HUES64 (cell line): ENCODE measurements around the gene SND1.

ENCODE experiments used
- H3K27ac ChIP-seq: 2 replicates; pipeline ENCODE4 v1.7.0; 2013; ENCODE audit warnings: low read depth, low read length, inconsistent platforms
- H3K27me3 ChIP-seq: 2 replicates; pipeline ENCODE4 v1.6.1; 2013; ENCODE audit warnings: mild to moderate bottlenecking, low read length; ENCODE audit not compliant: insufficient read depth
- H3K36me3 ChIP-seq: 2 replicates; pipeline ENCODE4 v1.6.1; 2013; ENCODE audit warnings: mild to moderate bottlenecking, low read length; ENCODE audit not compliant: insufficient read depth
- H3K4me1 ChIP-seq: 2 replicates; pipeline ENCODE4 v1.6.1; 2013; ENCODE audit warnings: mild to moderate bottlenecking, low read length, moderate library complexity; ENCODE audit not compliant: insufficient read depth
- H3K4me3 ChIP-seq: 2 replicates; pipeline ENCODE4 v1.5.1; 2013; ENCODE audit warnings: mild to moderate bottlenecking, low read length, moderate library complexity
- H3K9ac ChIP-seq: 2 replicates; pipeline ENCODE4 v1.6.1; 2013; ENCODE audit warnings: mild to moderate bottlenecking, low read depth, low read length
- H3K9me3 ChIP-seq: 2 replicates; pipeline ENCODE4 v1.6.1; 2013; ENCODE audit warnings: low read depth, low read length; ENCODE audit not compliant: insufficient read depth
- WGBS: fragments of 150-250, 120-280 bp; methylation state at CpG from one replicate; pipeline ENCODE4 v1.1.7; 2013; ENCODE audit warnings: missing lambda C conversion rate; 5-methylcytosine and 5-hydroxymethylcytosine counted together

The SND1 gene

DNA sequence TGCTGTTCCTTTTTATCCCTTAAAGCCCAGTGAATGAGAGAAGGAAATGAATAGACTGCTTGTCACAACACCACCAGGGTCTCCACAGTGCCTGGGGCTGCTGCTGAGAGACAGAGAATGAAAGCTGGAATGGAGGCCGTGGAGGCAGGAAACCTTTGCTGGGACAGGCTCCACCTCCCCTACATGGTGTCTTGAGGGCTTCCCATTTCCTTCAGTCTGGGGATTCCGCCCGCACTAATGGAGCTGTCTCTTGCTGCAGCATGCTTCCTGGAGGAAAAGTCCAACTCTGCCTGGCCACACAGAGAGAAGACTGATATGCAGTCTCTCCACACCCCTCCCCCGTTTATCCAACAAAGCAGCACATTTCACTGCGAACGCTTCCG, 324.7 kb downstream of the SND1 start:
- WGBS: 90% methylated on average over 7 of the region's 7 CpGs
- no peak overlapping the region for H3K4me3 ChIP-seq
- H3K36me3 ChIP-seq: peaks cover 18% of the 10 kb centered on the region
- no peak overlapping the region for H3K9ac ChIP-seq
- no peak overlapping the region for H3K27ac ChIP-seq
- no peaks in the 10 kb centered on the region for H3K27me3 ChIP-seq
- H3K4me1 ChIP-seq: peaks cover 11% of the 10 kb centered on the region
- H3K9me3 ChIP-seq: peaks cover 18% of the 10 kb centered on the region

- H3K4me1 ChIP-seq: peaks cover 11% of the 10 kb centered on the region
- no peak overlapping the region for H3K4me3 ChIP-seq
- no peaks in the 10 kb centered on the region for H3K27me3 ChIP-seq
- peaks cover 18% of the 10 kb centered on the region for H3K9me3 ChIP-seq
- no peak overlapping the region for H3K9ac ChIP-seq
- H3K27ac ChIP-seq: no peak overlapping the region
- peaks cover 18% of the 10 kb centered on the region for H3K36me3 ChIP-seq
- WGBS: 96% methylated on average over 4 of the region's 4 CpGs
Measured at GRCh38 chr7:127978421-127978820, 326.4 kb downstream of the SND1 start.

GRCh38 chr7:127979113-127979727, 327.2 kb downstream of the SND1 start:
- H3K4me3 ChIP-seq: no peak overlapping the region
- WGBS: 94% methylated on average over 9 of the region's 9 CpGs
- H3K36me3 ChIP-seq: peaks cover 18% of the 10 kb centered on the region
- peaks cover 18% of the 10 kb centered on the region for H3K9me3 ChIP-seq
- peaks cover 11% of the 10 kb centered on the region for H3K4me1 ChIP-seq
- H3K27ac ChIP-seq: no peak overlapping the region
- no peaks in the 10 kb centered on the region for H3K27me3 ChIP-seq
- no peak overlapping the region for H3K9ac ChIP-seq

DNA sequence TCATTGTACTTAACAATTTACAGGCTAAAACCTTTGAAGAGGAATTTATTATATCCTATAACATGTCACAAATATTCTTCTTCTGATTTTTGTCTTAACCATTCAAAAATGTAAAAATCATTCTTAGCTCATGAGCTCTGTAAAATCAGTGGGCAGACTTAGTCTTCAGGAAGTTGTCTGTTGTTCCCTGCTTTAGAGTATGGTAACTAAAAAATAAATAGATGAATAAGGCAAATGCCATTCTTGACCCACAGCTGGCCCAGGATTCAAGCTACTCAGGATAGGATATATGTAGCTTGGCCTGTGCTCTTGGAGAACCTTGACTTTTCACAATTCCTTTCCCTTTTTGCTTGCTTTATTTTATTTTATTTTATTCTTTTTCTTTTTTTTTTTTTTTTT, 327.7 kb downstream of the SND1 start:
- Histone ChIP-seq H3K36me3 (peaks cover 18% of the 10 kb centered on the region), H3K4me1 (peaks cover 11% of the 10 kb centered on the region), H3K27ac (no peak overlapping the region), H3K9me3 (peaks cover 18% of the 10 kb centered on the region), H3K27me3 (no peaks in the 10 kb centered on the region), H3K9ac (no peak overlapping the region), H3K4me3 (no peak overlapping the region)

DNA sequence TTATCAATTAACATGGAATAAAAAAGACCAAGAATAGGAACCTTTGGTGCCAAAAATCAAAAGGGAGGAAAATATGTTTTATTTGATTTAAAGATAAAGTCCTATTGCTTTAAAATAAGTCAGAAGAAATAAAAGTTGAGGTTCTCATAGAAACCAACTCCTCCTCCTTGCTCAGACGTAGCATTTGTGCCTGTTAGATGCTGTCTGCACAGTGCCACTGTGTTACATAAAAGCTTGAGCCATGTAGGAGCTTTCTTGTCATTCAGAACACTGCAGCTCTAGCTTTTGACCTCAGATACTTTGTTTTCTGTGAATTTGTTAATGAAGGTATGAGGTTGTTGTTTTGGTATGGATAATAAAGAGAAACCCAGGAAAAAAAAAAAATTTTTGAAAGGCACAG, 328.9 kb downstream of the SND1 start:
- peaks cover 18% of the 10 kb centered on the region for H3K9me3 ChIP-seq
- H3K4me3 ChIP-seq: no peak overlapping the region
- H3K9ac ChIP-seq: no peak overlapping the region
- no peak overlapping the region for H3K27ac ChIP-seq
- no peaks in the 10 kb centered on the region for H3K27me3 ChIP-seq
- WGBS: 80% methylated on average over 1 of the region's 1 CpG
- peaks cover 18% of the 10 kb centered on the region for H3K36me3 ChIP-seq
- H3K4me1 ChIP-seq: peaks cover 9% of the 10 kb centered on the region

DNA sequence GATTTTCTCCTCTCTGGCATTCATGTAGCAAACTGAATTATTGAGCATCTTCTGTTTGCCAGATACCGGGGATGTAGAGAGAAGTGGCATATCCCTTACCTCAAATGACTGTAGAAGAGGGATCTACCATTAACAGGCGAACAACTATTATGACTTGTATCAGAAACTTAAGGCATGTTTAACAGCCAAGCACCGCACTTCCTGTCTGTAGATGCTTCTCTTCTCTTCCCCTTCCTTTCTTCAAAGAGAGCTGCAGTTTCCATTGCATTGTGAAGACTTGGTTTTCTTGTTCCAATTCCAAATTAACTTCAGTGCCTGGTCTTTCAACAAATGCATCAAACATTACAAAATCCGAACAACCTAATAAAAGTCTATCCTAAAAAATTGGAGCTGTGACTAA, 330.0 kb downstream of the SND1 start:
- Histone ChIP-seq H3K36me3 (peaks cover 16% of the 10 kb centered on the region), H3K4me1 (peaks cover 17% of the 10 kb centered on the region), H3K27ac (no peak overlapping the region), H3K4me3 (no peak overlapping the region), H3K9me3 (peaks cover 18% of the 10 kb centered on the region), H3K27me3 (no peaks in the 10 kb centered on the region), H3K9ac (no peak overlapping the region)
- 94% methylated on average over 4 of the region's 4 CpGs for WGBS

DNA sequence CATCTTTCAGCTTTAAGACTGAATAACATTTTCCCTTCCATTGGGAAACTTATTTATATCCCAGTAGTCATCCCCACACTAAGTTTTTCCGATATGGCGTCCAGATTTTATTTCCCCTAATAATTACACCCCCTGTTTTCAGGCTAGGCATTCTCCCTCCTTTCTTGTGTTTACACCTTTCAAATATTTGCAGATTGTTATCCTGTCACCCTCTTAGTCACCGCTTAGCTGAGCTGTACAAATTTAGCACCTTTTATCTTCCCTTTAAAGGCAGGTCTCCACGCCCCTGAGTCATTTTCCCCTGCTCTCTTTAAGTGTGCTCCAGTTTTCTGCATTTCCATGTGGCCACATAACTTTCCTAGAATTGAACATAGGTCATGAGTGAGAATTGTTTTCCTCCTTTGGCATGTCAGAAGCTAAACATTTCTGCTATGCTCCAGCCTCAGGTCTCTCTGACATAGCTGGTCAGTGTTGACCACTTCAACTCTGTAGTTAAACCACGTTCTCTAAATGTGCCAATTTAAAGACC, 331.9 kb downstream of the SND1 start:
- WGBS: 90% methylated on average over 5 of the region's 5 CpGs
- H3K4me3 ChIP-seq: no peak overlapping the region
- peaks cover 4% of the 10 kb centered on the region; the same call in 1 of the 2 replicates for H3K9me3 ChIP-seq
- no peak overlapping the region for H3K27ac ChIP-seq
- H3K27me3 ChIP-seq: no peaks in the 10 kb centered on the region
- peaks cover 21% of the 10 kb centered on the region for H3K4me1 ChIP-seq
- no peak overlapping the region for H3K9ac ChIP-seq
- H3K36me3 ChIP-seq: 0 out of 2 replicates have a peak, but pooled peaks cover 2% of the 10 kb centered on the region

- no peak overlapping the region for H3K4me3 ChIP-seq
- 92% methylated on average over 4 of the region's 4 CpGs for WGBS
- no peak overlapping the region for H3K9ac ChIP-seq
- H3K36me3 ChIP-seq: peaks cover 15% of the 10 kb centered on the region
- H3K9me3 ChIP-seq: no peaks in the 10 kb centered on the region
- H3K27ac ChIP-seq: no peak overlapping the region
- no peaks in the 10 kb centered on the region for H3K27me3 ChIP-seq
- H3K4me1 ChIP-seq: peaks cover 15% of the 10 kb centered on the region
Measured at GRCh38 chr7:127986581-127987521, 334.9 kb downstream of the SND1 start.

DNA sequence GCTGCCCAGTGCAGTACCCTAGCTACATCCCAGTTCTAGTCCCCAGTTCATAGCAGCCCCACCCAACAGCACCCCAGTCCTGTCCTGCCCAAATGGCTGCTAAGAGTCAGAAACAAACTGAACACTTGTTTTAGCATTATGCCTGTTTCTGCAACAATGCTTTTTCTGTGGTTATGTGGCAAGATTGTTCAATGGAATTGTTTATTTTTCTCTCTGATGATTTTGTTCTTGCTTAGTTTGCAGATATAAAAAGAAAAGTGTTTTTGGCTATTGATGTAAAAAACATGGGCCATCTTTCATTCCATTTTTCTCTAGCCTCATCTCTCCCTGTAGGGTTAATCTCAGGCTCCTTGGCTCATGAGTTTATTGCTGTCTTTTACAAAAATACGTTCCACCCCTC, 336.8 kb downstream of the SND1 start:
- H3K27me3 ChIP-seq: no peaks in the 10 kb centered on the region
- WGBS: 95% methylated on average over 1 of the region's 1 CpG
- peaks cover 29% of the 10 kb centered on the region for H3K36me3 ChIP-seq
- H3K4me3 ChIP-seq: no peak overlapping the region
- H3K9me3 ChIP-seq: no peaks in the 10 kb centered on the region
- peaks cover 15% of the 10 kb centered on the region for H3K4me1 ChIP-seq
- H3K9ac ChIP-seq: no peak overlapping the region
- H3K27ac ChIP-seq: no peak overlapping the region

DNA sequence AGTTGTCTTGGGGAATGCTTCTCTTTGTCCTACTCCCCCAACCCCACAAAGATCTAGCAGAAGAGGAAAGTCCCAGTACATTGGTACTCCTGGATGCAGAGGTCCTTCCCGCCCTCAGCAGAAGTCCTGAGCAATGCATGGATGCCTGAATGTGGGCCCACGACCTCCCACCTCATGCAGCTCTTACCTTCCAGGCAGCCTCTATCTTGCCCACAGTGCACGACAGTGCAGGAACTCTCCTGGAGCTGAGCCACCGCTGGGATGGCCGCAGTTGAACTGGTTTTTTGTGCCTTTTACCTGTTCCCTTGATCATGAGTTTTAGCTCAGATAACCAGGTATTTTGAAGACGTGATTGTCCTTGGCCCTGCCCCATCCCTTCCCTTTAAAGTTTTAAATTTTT, 341.3 kb downstream of the SND1 start:
- no peak overlapping the region for H3K9ac ChIP-seq
- no peak overlapping the region for H3K27ac ChIP-seq
- no peaks in the 10 kb centered on the region for H3K27me3 ChIP-seq
- H3K9me3 ChIP-seq: no peaks in the 10 kb centered on the region
- 93% methylated on average over 6 of the region's 6 CpGs for WGBS
- peaks cover 34% of the 10 kb centered on the region for H3K36me3 ChIP-seq
- H3K4me1 ChIP-seq: peaks cover 27% of the 10 kb centered on the region
- no peak overlapping the region for H3K4me3 ChIP-seq

DNA sequence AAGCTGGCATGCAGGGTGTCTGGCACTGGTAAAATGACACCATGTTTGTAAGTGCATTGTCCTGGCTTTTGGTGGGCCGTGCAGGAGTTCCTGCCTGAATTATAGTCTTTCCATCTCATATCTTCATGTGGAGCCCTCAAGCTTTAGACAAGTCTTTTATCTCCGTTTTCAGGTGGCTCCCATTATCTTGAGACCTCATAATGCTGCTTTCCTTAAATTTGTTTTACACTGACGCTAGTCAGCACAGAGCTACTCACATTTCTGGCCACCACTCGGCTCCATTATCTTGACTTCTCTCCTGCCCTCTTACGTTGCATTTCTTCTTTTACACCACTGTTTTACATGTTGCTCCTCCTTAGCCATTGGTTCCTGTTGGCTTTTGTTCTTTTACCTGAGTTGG, 342.0 kb downstream of the SND1 start:
- Histone ChIP-seq H3K27ac (no peak overlapping the region), H3K36me3 (peaks cover 34% of the 10 kb centered on the region), H3K4me1 (peaks cover 27% of the 10 kb centered on the region), H3K4me3 (no peak overlapping the region), H3K9ac (no peak overlapping the region), H3K9me3 (no peaks in the 10 kb centered on the region), H3K27me3 (no peaks in the 10 kb centered on the region)
- WGBS: 90% methylated on average over 5 of the region's 5 CpGs
